Psoas muscle (tissue), 8 donors: ENCODE data around the gene EMC10. TPM values are rescaled to one million over a fixed set of nuclear protein-coding genes. Genes with fewer than 3 reads are reported as not detected.

ENCODE experiments used
- ATAC-seq, 4 donors: fragments of 200-7000 bp; cut with Tn5 transposase; one replicate each; pipeline ENCODE4 v1.9.1; 2020; ENCODE audit warnings: moderate library complexity in 3 of 4, mild to moderate bottlenecking in 2 of 4
- DNase-seq, 2 donors: peaks; one replicate each; pipeline ENCODE4 v3.0.0-alpha.2; 2020
- H3K27ac ChIP-seq: fragments of 200-600 bp; one replicate; pipeline ENCODE4 v1.8.0; 2022
- H3K27me3 ChIP-seq, 3 donors: fragments of 200-600 bp in 1 of 3; one replicate each; pipeline versions ENCODE4 v1.6.1 to v1.8.0; 2013 to 2022; ENCODE audit warnings: low read length in 2 of 3, mild to moderate bottlenecking in 2 of 3, moderate library complexity in 1 of 3; ENCODE audit not compliant: insufficient read depth in 3 of 3
- H3K36me3 ChIP-seq, 2 donors: fragments of 200-600 bp in 1 of 2; one replicate each; pipeline versions ENCODE4 v1.6.1 to v1.8.0; 2013 to 2022; ENCODE audit warnings: low read depth in 1 of 2, mild to moderate bottlenecking in 1 of 2, moderate library complexity in 1 of 2; ENCODE audit not compliant: insufficient read depth in 1 of 2
- H3K4me1 ChIP-seq: fragments of 200-600 bp; one replicate; pipeline ENCODE4 v1.8.0; 2022
- H3K4me3 ChIP-seq: fragments of 200-600 bp; one replicate; pipeline ENCODE4 v1.8.0; 2022; ENCODE audit warnings: mild to moderate bottlenecking
- H3K9me3 ChIP-seq: fragments of 200-600 bp; one replicate; pipeline ENCODE4 v1.8.0; 2022
- whole genome bisulfite sequencing, 3 donors: extraction: QIAGEN DNeasy Blood & Tissue Kit; methylation state at CpG; one replicate each; pipeline versions ENCODE4 v1.1.6 to v1.1.7; 2013; 5-methylcytosine and 5-hydroxymethylcytosine counted together
- intact Hi-C, 2 donors: fragments of 100-400 bp; cut with DNase I; formaldehyde crosslinking; loops; one replicate each; pipeline versions ENCODE4 v1.11.0 to v1.14.2; 2022
- polyA plus RNA-seq, 3 donors: library from polyadenylated mRNA; stranded (reverse); fragments of 200-250 nt; gene quantifications; one replicate each; pipeline ENCODE4 v1.2.3, GENCODE V29; 2013
- total RNA-seq, 4 donors: library from RNA; stranded (reverse); fragmentation: NEBNext Ultra II Directional in 2 of 4; extraction: Animal tissue kit (Norgen Biotek cat#: 25700) in 2 of 4; gene quantifications; one replicate each; pipeline versions ENCODE4 v1.2.1 to v1.2.4, GENCODE V29; 2021 to 2023
- TF ChIP-seq, protein P1 (sequence below): fragments of 200-600 bp; IDR thresholded peaks from one replicate; pipeline ENCODE4 v1.8.0; 2022; ENCODE audit warnings: antibody characterized with exemption
- donor health status: healthy with polysubstance abuse.
- donor health status: DM: no; HTN: no; CAD: no; lungs with moderate emphysema.
- donor health status: Bipolar disorder and iron deficiency.
- donor health status: healthy.
- donor health status: DM: yes; HTN: yes; CAD: no.
- donor health status: DM: no; HTN: no; CAD: no.
- donor health status: DM: no; HTN: no; CAD: no.
- donor health status: DM: yes; HTN: yes; CAD: no.

EMC10 gene
- total and polyA plus RNA-seq, 7 donors: 32.6 to 47.5 (median 37.6) TPM

DNA sequence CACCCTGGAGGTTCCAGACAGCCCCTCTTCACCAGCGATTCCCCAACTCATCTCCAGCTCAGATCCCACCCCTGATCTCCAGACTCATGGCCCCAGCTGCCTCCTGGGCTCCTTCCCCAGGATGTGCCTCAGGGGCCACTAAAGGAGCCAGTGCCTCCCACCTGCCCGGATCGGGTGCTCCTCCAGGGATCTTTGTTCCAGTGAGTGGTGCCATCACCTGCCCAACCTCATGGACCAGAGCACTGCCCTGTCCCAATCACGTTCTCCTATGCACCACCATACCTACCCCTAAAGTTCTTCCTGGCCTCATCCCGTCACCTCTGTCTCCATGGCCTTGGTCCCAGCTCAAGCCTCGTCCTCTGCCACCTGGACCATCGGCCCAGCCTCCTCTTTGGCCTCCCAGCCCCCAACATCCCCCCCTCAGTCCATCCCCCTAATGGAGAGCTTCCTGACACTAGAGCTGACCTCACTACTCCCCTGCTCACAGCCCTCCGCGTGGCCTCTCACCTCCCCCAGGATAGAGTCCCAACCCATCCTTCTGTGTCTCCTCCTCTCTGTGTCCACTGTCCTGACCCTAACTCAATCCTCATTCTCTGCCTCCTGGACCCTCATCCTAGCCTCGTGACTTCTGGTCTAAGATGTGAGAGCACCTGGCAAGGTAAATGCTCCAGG, 9.1 kb downstream of the EMC10 start:
- Histone ChIP-seq H3K4me1 (peaks cover 14% of the 10 kb centered on the region), H3K4me3 (no peak overlapping the region), H3K9me3 (no peaks in the 10 kb centered on the region), H3K27me3 (no peaks in the 10 kb centered on the region), H3K27ac (no peak overlapping the region), H3K36me3 (peaks cover 0 to 40% of the 10 kb centered on the region in 2 donors)
- DNase-seq (peak in 1 of 2 donors; percentile 32), ATAC-seq (peak in 2 of 4 donors; percentile 7 to 16)
- intact Hi-C loops: no loop called here
- 43 to 60% (median 50%) methylated on average over 10 of the region's 10 CpGs for WGBS, 3 donors
- TF ChIP-seq, protein P1, sequence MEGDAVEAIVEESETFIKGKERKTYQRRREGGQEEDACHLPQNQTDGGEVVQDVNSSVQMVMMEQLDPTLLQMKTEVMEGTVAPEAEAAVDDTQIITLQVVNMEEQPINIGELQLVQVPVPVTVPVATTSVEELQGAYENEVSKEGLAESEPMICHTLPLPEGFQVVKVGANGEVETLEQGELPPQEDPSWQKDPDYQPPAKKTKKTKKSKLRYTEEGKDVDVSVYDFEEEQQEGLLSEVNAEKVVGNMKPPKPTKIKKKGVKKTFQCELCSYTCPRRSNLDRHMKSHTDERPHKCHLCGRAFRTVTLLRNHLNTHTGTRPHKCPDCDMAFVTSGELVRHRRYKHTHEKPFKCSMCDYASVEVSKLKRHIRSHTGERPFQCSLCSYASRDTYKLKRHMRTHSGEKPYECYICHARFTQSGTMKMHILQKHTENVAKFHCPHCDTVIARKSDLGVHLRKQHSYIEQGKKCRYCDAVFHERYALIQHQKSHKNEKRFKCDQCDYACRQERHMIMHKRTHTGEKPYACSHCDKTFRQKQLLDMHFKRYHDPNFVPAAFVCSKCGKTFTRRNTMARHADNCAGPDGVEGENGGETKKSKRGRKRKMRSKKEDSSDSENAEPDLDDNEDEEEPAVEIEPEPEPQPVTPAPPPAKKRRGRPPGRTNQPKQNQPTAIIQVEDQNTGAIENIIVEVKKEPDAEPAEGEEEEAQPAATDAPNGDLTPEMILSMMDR: no peak

DNA sequence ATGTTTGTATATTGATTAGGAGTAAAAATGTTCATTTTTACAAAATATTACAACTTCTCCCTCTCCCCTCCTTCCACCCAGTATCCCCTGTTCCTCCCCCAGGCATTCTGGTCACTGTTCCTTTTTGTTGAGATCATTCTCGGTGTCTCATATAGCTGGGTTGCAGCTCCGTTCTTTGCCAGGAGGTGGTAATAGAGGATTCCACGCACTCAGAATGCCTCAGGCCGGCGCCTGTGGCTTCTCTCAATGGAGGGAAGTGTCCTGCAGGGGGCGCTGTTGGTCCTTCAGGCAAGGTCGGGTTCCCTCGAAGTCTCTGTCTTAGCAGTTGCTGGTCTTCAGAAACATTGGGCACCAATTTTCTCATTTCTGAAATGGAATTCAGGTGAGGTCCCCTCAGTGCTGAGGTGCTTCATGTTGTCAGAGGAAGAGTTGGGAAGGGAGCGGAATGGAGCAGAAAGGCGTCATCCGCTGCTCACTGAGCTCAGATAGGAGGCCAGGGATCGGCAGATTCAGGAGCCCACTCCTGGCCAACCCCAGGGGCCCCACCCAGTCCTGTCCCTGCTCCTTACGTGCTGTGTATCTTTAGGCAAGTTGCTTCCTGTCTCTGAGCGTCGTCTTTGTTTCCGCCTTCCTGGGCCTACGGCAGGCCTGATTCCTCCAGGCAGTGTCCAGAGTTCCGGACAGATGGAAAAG, 10.7 kb downstream of the EMC10 start:
- Histone ChIP-seq H3K27ac (no peak overlapping the region), H3K9me3 (no peaks in the 10 kb centered on the region), H3K4me3 (no peak overlapping the region), H3K27me3 (no peaks in the 10 kb centered on the region), H3K36me3 (peaks cover 0 to 25% of the 10 kb centered on the region in 2 donors), H3K4me1 (peaks cover 19% of the 10 kb centered on the region)
- peak; percentile 66 to 74 for DNase-seq
- peak in 1 of 4 donors; percentile 17 for ATAC-seq
- intact Hi-C loops: no loop called here
- WGBS, 3 donors: 72 to 76% (median 74%) methylated on average over 18 of the region's 18 CpGs
- TF ChIP-seq, protein P1: peak; percentile 56

DNA sequence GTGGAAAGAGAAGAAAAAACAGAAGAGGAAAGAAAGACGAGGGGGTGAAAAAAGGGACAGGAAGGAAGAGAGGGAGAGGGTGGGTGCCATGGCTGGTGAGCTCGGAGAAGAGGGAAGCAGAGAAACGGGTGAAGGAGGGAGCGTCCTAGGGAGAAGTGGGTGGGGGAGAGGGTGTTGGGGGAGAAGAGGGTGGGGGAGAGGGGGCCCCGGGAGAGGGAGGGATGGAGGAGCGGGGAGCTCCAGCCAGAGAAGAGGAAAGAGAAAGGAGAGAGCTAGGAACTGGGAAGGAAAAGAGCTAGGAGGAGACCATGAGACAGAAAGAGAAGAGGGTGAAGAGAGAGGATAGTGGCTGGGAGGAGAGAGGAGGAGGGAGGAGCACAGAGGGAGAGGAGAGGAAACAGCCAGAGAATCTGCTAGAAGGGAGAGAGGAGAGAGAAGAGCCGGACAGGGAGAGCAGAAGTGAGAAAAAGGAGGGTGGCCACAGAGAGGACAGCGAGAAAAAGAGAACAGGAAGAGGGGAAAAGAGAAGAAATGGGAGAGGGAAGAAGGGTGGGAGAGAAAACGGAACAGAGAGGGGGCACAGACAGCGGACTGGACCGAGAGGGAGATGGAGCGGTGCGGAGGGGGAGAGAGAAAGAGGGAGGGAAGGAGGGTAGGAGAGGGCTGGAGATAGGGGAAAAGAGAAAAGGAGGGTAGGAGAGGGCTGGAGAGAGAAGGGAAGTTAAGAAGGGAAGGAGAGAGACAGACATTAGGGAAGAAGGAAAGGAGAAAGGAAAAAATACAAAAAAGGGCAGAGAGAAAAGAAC, 12.3 kb downstream of the EMC10 start:
- H3K27me3 ChIP-seq: no peaks in the 10 kb centered on the region
- DNase-seq (peak in 1 of 2 donors; percentile 26), ATAC-seq (no peak)
- intact Hi-C loops: no loop called here
- 51 to 55% (median 53%) methylated on average over 12 to 13 of the region's 13 CpGs for WGBS, 3 donors
- no peaks in the 10 kb centered on the region for H3K9me3 ChIP-seq
- H3K27ac ChIP-seq: peak overlapping the region; percentile 67
- TF ChIP-seq, protein P1: no peak
- peaks cover 0 to 14% of the 10 kb centered on the region in 2 donors for H3K36me3 ChIP-seq
- H3K4me1 ChIP-seq: peaks cover 19% of the 10 kb centered on the region
- no peak overlapping the region for H3K4me3 ChIP-seq

DNA sequence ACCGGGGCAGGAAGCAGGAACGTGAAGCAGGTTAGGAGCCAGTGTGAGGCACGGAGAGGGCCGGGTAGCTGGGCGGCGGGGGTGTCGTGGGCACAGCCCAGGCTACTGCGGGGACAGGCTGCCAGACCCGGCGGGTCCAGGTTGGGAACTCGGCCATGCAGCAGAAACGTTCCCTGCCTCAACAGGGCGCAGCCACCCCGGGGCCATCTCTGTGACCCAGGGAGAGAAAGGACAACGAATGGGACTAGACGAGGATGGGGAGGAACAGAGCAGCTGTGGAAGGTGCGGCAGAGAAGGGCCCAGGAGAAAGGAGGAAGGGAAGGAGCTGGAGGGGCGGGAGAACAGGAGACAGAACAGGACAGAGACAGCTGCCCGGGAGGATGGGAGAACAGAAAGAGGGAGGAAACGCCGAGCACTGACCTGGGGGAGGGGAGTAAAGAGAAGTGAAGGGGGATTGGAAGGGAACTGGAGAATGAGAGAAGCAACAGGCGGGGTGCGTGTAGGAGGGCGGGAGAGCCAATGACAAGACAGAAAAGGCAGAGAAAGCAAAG, 13.2 kb downstream of the EMC10 start:
- peaks cover 0 to 14% of the 10 kb centered on the region in 2 donors for H3K36me3 ChIP-seq
- TF ChIP-seq, protein P1: no peak
- no peaks in the 10 kb centered on the region for H3K27me3 ChIP-seq
- DNase-seq: peak; percentile 30 to 53
- peak overlapping the region; percentile 67 for H3K27ac ChIP-seq
- ATAC-seq: peak in 2 of 4 donors; percentile 10 to 16
- peaks cover 19% of the 10 kb centered on the region for H3K4me1 ChIP-seq
- 32 to 46% (median 36%) methylated on average over 24 of the region's 24 CpGs for WGBS, 3 donors
- no peak overlapping the region for H3K4me3 ChIP-seq
- no peaks in the 10 kb centered on the region for H3K9me3 ChIP-seq
- intact Hi-C loops: no loop called here
